SJCRH30 (cell line): ENCODE measurements around the gene SFTPA2. TPM values are rescaled to one million over a fixed set of nuclear protein-coding genes. Genes with fewer than 3 reads are reported as not detected.
"Not testable (repeated sequence)": the region's sequence is repeated elsewhere in the genome, so short reads cannot be mapped to it uniquely, and the experiment has no call there.

Source experiments
- DNase-seq, 2 experiments: peaks; one replicate each; pipeline ENCODE4 v3.0.0-alpha.2; 2015 to 2020
- H3K27ac ChIP-seq: fragments of 250-450 bp; sonication (Bioruptor Pico); 2 replicates; pipeline ENCODE4 v1.5.1; 2020; ENCODE audit warnings: mild to moderate bottlenecking, moderate library complexity
- H3K27me3 ChIP-seq: fragments of 250-450 bp; sonication (Bioruptor Pico); 2 replicates; pipeline ENCODE4 v1.5.1; 2020; ENCODE audit warnings: mild to moderate bottlenecking, moderate library complexity
- H3K36me3 ChIP-seq: fragments of 250-450 bp; sonication (Bioruptor Pico); 2 replicates; pipeline ENCODE4 v1.5.1; 2020; ENCODE audit warnings: mild to moderate bottlenecking, moderate library complexity
- H3K4me1 ChIP-seq: fragments of 250-450 bp; sonication (Bioruptor Pico); 2 replicates; pipeline ENCODE4 v1.5.1; 2020; ENCODE audit warnings: mild to moderate bottlenecking, moderate library complexity
- H3K4me3 ChIP-seq: fragments of 250-450 bp; sonication (Bioruptor Pico); 2 replicates; pipeline ENCODE4 v1.5.1; 2020; ENCODE audit warnings: mild to moderate bottlenecking, moderate library complexity
- H3K9me3 ChIP-seq: fragments of 250-450 bp; sonication (Bioruptor Pico); replicated peaks from 2 replicates; pipeline ENCODE4 v1.5.1; 2020; ENCODE audit warnings: mild to moderate bottlenecking, moderate library complexity
- total RNA-seq: library from RNA; depleted of rRNA; stranded (reverse); fragments of >200 nt; shearing (Covaris generic); gene quantifications from 2 replicates; pipeline ENCODE4 v1.2.3, GENCODE V29; 2014

SFTPA2 gene
- total RNA-seq, 1 experiment from 2014 or later: not detected

DNA sequence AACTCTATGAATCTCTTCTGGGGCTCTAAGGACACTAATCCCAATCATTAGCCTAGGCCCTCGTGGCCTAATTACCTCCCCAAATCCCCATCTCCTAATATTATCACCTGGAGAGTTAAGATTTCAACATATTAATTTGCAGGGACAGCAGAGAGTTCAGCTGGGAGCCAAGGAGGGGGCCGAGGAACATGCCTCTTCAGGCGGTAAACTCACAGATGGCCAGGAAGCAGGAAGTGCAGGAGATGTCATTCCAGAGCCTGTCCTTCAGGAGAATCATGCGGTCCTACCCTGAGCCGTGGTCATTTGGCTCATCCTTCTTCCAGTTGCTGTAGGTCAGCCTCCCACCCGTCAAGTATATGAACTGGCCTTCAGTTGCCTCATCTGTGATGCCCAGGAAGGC lies 21.9 kb upstream of the SFTPA2 start:
- Histone ChIP-seq H3K9me3 (peaks cover 5% of the 10 kb centered on the region), H3K27me3 (no peaks in the 10 kb centered on the region), H3K4me3 (no peak overlapping the region), H3K27ac (no peak overlapping the region), H3K36me3 (no peaks in the 10 kb centered on the region), H3K4me1 (no peaks in the 10 kb centered on the region)
- DNase-seq: no peak

DNA sequence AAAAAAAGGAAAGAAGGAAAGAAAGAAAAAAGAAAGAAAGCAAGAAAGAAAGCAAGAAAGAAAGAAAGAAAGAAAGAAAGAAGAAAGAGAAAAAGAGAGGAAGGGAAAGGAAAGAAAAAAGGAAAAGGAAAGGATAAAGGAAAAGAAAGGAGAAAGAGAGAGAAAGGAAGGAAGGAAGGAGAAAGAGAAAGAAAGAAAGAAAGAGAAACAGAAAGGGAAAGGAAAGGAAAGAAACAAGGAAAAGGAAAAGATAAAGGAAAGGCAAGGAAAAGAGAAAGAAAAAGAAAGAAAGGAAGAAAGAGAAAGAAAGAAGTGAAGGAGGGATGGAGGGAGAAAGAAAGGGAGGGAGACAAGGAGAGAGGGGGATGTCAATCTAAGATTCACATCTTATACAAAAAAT lies 20.8 kb upstream of the SFTPA2 start:
- no peaks in the 10 kb centered on the region for H3K27me3 ChIP-seq
- H3K36me3 ChIP-seq: no peaks in the 10 kb centered on the region
- H3K9me3 ChIP-seq: peaks cover 5% of the 10 kb centered on the region
- no peak overlapping the region for H3K27ac ChIP-seq
- DNase-seq: no peak
- H3K4me3 ChIP-seq: no peak overlapping the region
- H3K4me1 ChIP-seq: no peaks in the 10 kb centered on the region

DNA sequence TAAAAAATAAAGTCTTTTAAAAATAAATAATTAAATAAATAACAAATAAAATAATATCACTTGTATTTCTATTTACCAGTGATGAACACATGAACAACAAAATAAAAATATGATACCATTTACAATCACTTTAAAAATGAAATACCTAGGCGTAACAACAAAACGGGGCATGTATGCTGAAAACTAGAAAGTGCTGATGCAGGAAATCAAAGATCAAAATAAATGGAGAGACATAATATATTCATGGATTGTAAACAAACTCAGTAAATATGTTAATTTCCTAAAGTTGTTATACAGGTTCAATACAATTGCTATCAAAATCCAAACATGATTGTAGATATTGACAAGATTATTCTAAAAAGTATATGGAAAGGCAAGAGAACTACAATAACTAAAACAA lies 19.2 kb upstream of the SFTPA2 start:
- DNase-seq: no peak
- H3K27me3 ChIP-seq: no peaks in the 10 kb centered on the region
- peaks cover 10% of the 10 kb centered on the region for H3K9me3 ChIP-seq
- H3K27ac ChIP-seq: no peak overlapping the region
- H3K36me3 ChIP-seq: no peaks in the 10 kb centered on the region
- no peaks in the 10 kb centered on the region for H3K4me1 ChIP-seq
- H3K4me3 ChIP-seq: no peak overlapping the region

DNA sequence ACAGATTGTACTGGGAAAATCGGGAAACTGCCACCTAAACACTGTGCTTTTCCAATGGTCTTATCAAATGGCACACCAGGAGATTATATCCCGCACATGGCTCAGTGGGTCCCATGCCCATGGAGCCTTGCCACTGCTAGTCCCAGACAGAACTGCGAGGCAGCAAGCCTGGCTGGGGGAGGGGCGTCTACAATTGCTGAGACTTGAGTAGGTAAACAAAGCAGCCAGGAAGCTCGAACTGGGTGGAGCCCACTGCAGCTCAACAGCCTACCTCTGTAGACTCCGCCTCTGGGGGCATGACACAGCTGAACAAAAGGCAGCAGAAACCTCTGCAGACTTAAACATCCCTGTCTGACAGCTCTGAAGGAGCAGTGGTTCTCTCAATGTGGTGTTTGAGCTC lies 10.4 kb upstream of the SFTPA2 start:
- DNase-seq, H3K9me3 ChIP-seq: not testable (repeated sequence)

DNA sequence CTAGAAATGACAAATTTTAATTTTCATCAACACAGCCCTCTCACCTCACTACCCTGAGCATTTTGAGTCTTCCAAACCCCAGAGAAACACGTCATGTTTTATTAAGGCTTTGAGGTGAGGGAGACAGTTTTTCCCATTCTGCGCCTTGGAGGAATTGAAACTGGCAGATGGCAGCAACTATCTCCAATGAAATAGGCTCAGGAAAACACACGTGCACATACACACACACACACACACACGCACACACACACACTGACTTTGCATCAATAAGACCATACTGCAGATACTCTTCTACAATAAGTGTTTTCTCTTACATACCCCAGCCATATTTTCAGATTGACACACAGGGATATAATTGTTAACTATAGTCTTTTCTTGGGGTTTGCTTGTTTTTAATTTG lies 3.2 kb upstream of the SFTPA2 start:
- no peaks in the 10 kb centered on the region for H3K27me3 ChIP-seq
- H3K9me3 ChIP-seq: no peaks in the 10 kb centered on the region
- no peaks in the 10 kb centered on the region for H3K4me1 ChIP-seq
- H3K27ac ChIP-seq: no peak overlapping the region
- H3K4me3 ChIP-seq: no peak overlapping the region
- H3K36me3 ChIP-seq: no peaks in the 10 kb centered on the region
- no peak for DNase-seq

More for the DNA sequence above, 10.4 kb upstream of the SFTPA2 start:
- not testable (repeated sequence) for H3K36me3 ChIP-seq, H3K4me1 ChIP-seq, H3K27ac ChIP-seq, H3K4me3 ChIP-seq, H3K27me3 ChIP-seq

DNA sequence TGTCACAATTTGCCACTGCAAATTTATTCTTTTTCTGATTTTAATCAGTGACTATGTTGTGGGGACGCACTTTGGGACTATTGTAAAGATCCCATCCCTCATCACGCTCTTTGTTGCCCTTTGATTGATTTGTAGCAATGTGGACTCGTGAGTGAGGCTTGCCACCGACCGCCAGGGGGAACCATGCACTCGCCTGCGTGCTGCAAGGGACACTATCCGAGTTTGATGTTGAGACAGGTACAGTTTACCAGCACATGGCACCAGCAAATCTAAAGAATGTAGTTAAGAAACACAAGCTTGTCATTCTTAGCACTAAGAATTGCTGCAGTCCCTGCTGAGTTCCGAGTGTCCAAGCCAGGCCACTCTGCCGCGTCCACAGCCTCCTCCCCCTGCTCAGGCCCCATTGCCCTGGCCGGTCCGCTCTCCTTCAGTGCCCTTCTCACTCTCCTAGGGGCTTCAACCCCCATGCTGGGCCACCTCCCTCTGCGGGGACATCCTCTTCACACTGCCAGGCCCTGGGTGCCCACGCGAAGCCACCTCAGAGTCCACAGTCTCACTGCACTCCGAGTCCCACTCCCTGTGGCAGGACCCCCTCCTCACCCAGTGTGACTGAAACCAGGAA lies 2.0 kb upstream of the SFTPA2 start:
- no peak overlapping the region for H3K4me3 ChIP-seq
- peak; percentile 42 to 66 for DNase-seq
- H3K9me3 ChIP-seq: no peaks in the 10 kb centered on the region
- no peaks in the 10 kb centered on the region for H3K4me1 ChIP-seq
- H3K27me3 ChIP-seq: no peaks in the 10 kb centered on the region
- no peak overlapping the region for H3K27ac ChIP-seq
- H3K36me3 ChIP-seq: no peaks in the 10 kb centered on the region

DNA sequence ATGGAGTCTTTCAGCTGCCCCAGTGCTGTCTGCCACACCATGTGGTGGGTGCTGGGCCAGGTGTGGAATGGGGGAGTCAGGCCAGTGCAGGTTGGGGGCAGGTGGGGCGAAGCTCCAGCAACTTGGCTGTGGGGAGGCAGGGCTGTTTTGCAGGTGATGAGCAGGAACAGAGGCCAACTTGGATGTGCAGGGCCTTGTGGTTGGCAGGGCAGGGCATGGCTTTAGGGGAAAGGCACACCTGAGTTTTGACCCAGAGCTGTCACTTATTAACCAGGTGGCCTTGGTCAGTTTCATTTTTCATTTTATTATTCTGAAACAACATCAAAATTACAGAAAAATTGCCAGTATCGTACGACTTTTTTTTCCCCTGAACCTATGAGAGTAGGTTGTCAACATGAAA lies 1.1 kb upstream of the SFTPA2 start:
- Histone ChIP-seq H3K27ac (no peak overlapping the region), H3K27me3 (no peaks in the 10 kb centered on the region), H3K36me3 (no peaks in the 10 kb centered on the region), H3K4me1 (no peaks in the 10 kb centered on the region), H3K4me3 (no peak overlapping the region), H3K9me3 (no peaks in the 10 kb centered on the region)
- no peak for DNase-seq

DNA sequence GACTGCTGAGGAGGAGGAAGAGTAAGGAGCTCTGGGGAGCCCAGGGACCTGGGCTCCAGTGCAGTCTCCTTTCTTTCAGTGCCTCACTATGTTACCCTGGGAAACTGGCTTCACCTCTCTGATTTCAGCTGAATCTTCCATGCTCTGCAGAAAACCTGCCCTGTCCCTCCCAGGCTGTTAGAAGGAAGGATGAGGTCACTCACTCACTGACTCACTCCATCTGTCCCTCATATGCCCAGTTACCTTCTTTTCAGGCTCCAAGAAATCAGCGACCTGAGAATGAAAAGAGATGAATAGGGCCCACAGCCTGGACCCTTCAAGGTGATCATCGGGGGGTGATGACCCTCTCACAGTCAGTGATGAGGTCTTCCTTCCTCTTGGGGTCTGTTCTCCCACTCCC lies 481 bp downstream of the SFTPA2 start:
- H3K4me1 ChIP-seq: no peaks in the 10 kb centered on the region
- no peak overlapping the region for H3K4me3 ChIP-seq
- no peaks in the 10 kb centered on the region for H3K27me3 ChIP-seq
- no peaks in the 10 kb centered on the region for H3K9me3 ChIP-seq
- no peak for DNase-seq
- H3K27ac ChIP-seq: no peak overlapping the region
- no peaks in the 10 kb centered on the region for H3K36me3 ChIP-seq

DNA sequence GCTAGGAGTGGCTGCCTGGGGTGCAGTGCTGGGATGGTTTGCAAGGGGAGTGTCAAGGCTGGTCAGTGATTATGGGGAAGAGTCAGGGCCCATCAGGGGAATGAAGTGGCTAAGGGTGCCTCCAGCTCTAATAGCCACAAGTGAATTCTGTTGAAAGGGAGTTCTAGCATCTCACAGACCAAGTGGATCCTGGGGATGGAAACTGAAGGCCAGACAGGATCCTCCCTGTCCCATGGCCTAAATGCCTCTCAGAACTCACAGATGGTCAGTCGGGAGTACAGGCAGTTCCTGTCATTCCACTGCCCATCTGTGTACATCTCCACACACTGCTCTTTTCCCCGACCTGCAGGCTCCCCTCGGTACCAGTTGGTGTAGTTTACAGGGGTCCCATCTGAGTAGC lies 3.2 kb downstream of the SFTPA2 start:
- not testable (repeated sequence) for H3K4me3 ChIP-seq, DNase-seq, H3K36me3 ChIP-seq, H3K4me1 ChIP-seq, H3K27me3 ChIP-seq, H3K27ac ChIP-seq, H3K9me3 ChIP-seq

DNA sequence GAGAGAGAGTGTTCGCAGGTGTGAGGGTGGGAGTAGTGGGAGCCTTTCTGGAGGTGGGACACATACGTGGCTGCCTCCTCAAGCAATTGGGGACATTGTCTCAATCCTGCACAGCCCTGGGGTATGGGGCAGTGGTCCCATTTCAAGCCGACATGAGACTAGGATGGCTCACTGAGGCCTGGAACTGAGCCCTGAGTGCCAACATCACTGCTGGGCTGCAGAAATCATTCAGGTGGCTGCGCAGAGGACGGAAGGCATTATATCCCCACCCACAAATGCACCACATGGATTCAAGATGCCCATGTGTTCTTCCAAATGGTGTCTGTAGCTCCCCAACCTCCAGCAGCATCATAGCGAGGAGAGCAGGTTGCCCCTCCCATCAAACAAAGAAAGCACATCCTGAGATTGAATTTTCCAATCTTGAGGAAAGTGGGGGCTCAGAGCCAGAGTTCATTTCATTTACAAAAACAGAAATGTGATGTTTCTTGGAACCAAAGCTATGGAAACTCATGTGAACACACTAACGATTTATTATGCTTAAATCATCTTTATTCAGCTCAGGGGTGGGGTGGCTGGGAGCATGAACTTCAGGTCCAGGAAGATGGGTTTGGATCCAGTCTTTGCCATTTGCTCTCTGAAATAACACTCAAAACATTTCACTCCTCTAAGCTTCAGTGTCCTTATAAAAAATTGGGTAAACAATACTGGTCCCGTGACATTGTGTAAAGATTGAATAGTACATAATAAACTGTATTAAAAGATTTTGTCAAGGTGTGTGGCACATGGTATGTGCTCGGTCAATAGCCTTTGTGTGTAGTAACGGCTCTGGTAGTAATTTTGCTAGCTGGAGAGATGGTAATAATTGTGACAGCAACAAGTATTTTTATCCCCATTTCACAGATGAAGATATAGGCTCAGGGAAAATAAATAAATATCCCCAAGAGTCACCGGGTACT lies 4.6 kb downstream of the SFTPA2 start:
- no peaks in the 10 kb centered on the region for H3K36me3 ChIP-seq
- H3K27me3 ChIP-seq: no peaks in the 10 kb centered on the region
- H3K4me1 ChIP-seq: no peaks in the 10 kb centered on the region
- no peak overlapping the region for H3K4me3 ChIP-seq
- H3K9me3 ChIP-seq: no peaks in the 10 kb centered on the region
- DNase-seq: no peak
- no peak overlapping the region for H3K27ac ChIP-seq

DNA sequence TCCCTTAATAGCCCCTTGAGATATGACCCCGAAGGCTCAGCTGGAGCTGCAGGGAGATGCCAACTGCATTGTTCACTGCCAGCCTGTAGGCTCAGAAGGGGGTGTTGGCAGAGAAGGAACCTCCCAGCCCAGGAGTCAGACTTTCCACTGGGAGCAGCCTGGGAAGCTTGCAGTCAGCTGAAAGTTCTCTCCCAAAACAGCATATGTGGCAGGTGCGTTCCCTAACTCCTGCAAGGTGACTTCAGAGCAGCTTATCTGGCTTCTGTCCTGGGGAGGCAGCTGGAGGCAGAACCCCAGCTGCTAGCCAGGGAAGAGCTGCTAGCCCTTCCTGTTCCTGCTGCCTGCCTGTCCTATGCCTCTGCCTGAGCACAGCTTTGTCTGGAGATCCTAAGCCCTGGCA lies 8.1 kb downstream of the SFTPA2 start:
- Histone ChIP-seq H3K4me1 (no peaks in the 10 kb centered on the region), H3K27ac (no peak overlapping the region), H3K36me3 (no peaks in the 10 kb centered on the region), H3K27me3 (no peaks in the 10 kb centered on the region), H3K4me3 (no peak overlapping the region), H3K9me3 (no peaks in the 10 kb centered on the region)
- no peak for DNase-seq

DNA sequence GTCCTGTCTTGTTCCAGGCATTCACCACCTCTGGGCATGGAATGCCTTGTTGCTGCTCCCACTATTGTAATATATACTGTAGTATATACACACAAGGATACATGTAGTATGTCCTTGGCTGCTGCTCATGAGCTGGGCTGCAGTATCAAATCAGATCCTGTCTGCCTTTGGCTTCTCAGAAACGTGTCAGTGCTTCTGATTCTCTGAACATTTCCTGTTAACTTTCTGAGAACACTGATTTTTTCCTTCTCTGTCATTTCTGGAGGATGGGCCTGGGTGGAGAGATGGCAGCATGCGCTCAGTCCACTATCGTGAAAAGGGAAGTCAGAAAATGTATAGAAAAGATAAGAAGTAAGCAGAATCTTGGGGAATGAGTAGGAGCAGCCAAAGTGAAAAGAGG lies 12.2 kb downstream of the SFTPA2 start:
- DNase-seq: no peak
- H3K9me3 ChIP-seq: no peaks in the 10 kb centered on the region
- no peaks in the 10 kb centered on the region for H3K36me3 ChIP-seq
- H3K4me1 ChIP-seq: no peaks in the 10 kb centered on the region
- H3K27me3 ChIP-seq: no peaks in the 10 kb centered on the region
- no peak overlapping the region for H3K27ac ChIP-seq
- no peak overlapping the region for H3K4me3 ChIP-seq

DNA sequence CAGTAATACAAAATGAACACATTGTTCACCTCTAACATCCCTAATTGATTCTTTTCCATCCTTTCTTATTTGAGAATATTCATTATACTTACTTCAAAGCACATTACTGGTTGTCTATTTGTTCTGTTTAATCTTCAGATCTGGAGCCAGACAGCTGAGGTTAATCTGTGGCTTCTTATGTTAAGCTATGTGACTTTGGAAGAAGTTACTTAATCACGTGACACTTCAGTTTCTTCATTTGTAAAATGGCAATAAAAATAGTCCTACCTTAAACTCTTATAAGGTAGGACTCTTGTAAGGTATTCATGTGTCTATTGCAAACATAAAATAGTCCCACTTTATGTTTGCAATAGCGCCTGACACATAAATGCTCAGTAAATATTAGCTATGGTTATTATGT lies 13.1 kb downstream of the SFTPA2 start:
- not testable (repeated sequence) for H3K9me3 ChIP-seq, H3K27ac ChIP-seq, DNase-seq, H3K27me3 ChIP-seq, H3K36me3 ChIP-seq, H3K4me1 ChIP-seq, H3K4me3 ChIP-seq

DNA sequence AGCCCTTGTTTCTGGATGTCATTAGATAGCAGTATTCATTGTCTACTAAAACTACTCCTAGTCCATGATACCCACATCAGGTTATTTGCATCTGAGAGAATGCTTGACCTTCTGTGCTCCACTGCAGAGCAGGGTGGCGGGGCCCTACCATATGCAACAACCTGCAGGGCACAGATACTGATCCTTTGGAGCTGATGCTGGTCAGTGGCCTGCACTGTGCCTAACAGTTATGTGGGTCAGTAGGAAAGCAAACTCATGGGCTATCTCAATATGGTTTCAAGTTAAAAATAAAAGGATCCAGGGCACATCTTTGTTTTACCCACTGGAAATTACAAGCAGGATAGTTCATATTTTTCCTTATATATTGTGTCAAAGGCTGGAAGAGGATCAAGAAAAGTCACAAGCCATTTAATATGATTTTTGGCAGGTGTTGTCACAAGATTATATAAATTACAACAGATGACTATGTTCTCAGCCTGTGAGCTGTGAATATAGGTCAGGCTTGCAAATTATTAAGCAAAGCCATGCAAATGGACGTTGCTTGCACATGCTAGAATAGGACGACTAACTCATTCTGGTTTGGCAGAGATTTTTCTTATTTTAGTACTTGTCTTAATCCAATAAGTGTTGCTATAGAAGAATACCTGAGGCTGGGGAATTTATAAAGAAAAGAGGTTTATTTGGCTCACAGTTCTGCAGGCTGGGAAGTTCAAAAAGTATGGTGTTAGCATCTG lies 15.1 kb downstream of the SFTPA2 start:
- DNase-seq, H3K27me3 ChIP-seq, H3K4me3 ChIP-seq, H3K9me3 ChIP-seq, H3K36me3 ChIP-seq, H3K4me1 ChIP-seq, H3K27ac ChIP-seq: not testable (repeated sequence)

DNA sequence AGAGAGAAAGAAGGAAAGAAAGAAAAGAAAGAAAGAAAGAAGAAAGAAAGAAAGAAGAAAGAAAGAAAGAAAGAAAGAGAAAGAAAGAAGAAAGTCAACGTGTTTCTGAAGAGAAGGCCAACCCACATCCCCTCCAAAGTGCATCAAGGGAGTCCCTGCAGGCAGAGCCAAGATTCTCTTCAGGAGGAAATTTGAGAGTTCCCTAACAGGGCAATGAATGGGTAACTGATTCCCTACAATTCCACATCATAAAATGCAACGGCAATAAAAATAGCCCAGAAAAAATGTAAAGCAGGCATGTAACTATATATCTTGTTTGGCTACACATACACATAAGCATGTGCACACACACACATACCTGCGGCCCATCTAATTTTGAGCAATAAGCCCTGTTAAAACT lies 15.8 kb downstream of the SFTPA2 start:
- H3K4me1 ChIP-seq, H3K9me3 ChIP-seq, H3K27me3 ChIP-seq, H3K27ac ChIP-seq, H3K36me3 ChIP-seq, H3K4me3 ChIP-seq, DNase-seq: not testable (repeated sequence)
